ENCODE data around the gene FALEC. TPM values are rescaled to one million over a fixed set of nuclear protein-coding genes. Genes with fewer than 3 reads are reported as not detected.

FALEC gene
- total and polyA plus RNA-seq, 2 of the 8 experiments (the other 6 are each of a cell fraction or from before 2014, with no cell fraction given), result not detected

DNA sequence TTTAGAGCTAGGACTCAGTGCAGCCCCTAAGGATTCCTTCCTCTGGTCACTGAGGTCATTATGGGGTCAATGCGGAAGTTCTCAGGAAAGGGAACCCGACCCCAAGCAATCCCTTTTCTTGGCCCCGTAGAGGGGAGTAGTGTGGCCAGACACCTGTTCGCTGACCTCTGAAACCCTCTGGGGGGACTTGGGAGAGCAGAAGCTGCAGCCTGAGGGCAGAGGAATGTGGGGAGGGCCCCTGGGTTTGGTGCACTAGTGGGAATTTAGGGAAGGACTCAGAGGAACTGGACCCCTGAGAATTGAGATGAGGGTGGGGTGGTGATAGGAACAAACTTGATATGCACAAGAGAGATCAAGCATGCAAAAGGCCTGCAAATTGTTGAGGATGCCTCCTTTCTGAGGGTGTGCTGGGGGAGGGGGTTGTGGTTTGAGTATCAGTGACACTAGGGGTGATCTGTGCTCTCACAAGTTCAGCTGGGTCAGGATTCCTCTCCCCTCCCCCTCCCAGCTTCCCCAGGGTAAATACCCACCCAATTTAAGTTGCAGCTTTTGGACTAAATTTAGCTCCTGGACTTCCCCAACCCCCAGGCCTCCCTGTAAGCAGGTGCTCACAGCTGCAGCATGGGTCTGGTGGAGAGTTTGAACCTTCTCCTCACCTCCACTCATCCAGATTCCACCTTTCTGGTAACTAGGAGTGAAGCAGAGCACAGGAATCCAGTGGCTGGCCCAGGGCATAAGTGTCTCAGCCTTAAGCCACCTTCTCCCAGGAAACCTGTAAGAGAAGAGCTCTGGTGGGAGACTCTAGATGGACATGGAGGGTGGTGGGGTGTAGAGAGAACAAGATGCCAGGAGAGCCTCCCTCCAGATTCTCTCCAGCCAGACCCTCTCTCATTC is 47.1 kb downstream of the FALEC start:
- Histone ChIP-seq H3K27ac (ENCODE audit: low read depth, low read length) (peak overlapping the region; percentile 88), H4K5ac (ENCODE audit: insufficient read length, low read depth, low read length) (peak overlapping the region; percentile 73), H2BK15ac (ENCODE audit: low read length) (peak overlapping the region; percentile 63; the same call in 1 of the 2 replicates), H4K20me1 (replicated peaks in 1 of 2; ENCODE audit: control insufficient read depth in 1 of 2, insufficient read depth in 2 of 2, low read length in 2 of 2) (peaks cover 0 to 2% of the 10 kb centered on the region in 2 experiments), H2BK12ac (ENCODE audit: low read depth, low read length) (peak overlapping the region; percentile 95), H3K56ac (replicated peaks; ENCODE audit: insufficient read length, low read depth, low read length) (no peak overlapping the region), H3K9ac (replicated peaks in 1 of 4; ENCODE audit: extremely low read depth in 1 of 4, low read depth in 3 of 4, low read length in 3 of 4) (peak overlapping the region in 3 of 4 experiments; percentile 53 to 78 (median 60); a peak in 6 of 7 replicates), H3K79me2 (ENCODE audit: control insufficient read depth in 1 of 2, insufficient read depth in 2 of 2, low read length in 2 of 2) (peaks cover 5 to 48% of the 10 kb centered on the region in 2 experiments; a peak in 3 of 4 replicates), H3K23me2 (ENCODE audit: low read depth, low read length) (peaks cover 7% of the 10 kb centered on the region), H3K4ac (replicated peaks; ENCODE audit: insufficient read length, low read depth, low read length) (peak overlapping the region; percentile 41), H3K27me3 (replicated peaks in 1 of 4; ENCODE audit: control insufficient read depth in 3 of 4, extremely low read depth in 1 of 4, insufficient read depth in 3 of 4, low read length in 3 of 4) (no peaks in the 10 kb centered on the region), H4K8ac (ENCODE audit: extremely low read depth, insufficient read depth, low read length) (peak overlapping the region; percentile 77), H3K23ac (ENCODE audit: insufficient read length) (no peak overlapping the region), H3K4me2 (ENCODE audit: insufficient read depth in 1 of 2, low read depth in 2 of 2, low read length in 2 of 2) (peak overlapping the region; percentile 85 to 95), H3K4me3 (ENCODE audit: extremely low read depth in 1 of 4, insufficient read depth in 2 of 4, low read depth in 3 of 4, low read length in 4 of 4) (peak overlapping the region; percentile 42 to 79 (median 70); a peak in 7 of 8 replicates), H3K9me3 (ENCODE audit: insufficient read depth in 2 of 2, low read depth in 1 of 2, low read length in 1 of 2) (no peaks in the 10 kb centered on the region), H3K14ac (ENCODE audit: insufficient read length) (no peak overlapping the region), H4K91ac (replicated peaks; ENCODE audit: insufficient read length, low read length) (peak overlapping the region; percentile 50), H2BK20ac (ENCODE audit: low read length) (peak overlapping the region; percentile 78; the same call in 1 of the 2 replicates), H2BK120ac (replicated peaks; ENCODE audit: low read depth, low read length) (no peak overlapping the region), H3K36me3 (ENCODE audit: control insufficient read depth in 2 of 4, insufficient read depth in 4 of 4, low read length in 3 of 4) (no peaks in the 10 kb centered on the region), H3K4me1 (replicated peaks in 1 of 4; ENCODE audit: control insufficient read depth in 3 of 4, insufficient read depth in 4 of 4, low read length in 3 of 4) (peaks cover 18 to 34% (median 25%) of the 10 kb centered on the region in 4 experiments), H2AFZ (ENCODE audit: low read length) (no peak overlapping the region), H3K18ac (ENCODE audit: extremely low read depth, low read length) (peak overlapping the region; percentile 93), H3K79me1 (ENCODE audit: low read depth, low read length) (no peaks in the 10 kb centered on the region), H2AK5ac (ENCODE audit: low read depth, low read length) (no peak overlapping the region; the same call in 1 of the 2 replicates), H2BK5ac (ENCODE audit: low read depth, low read length) (peak overlapping the region; percentile 97)
- no peak for FAIRE-seq
- ChIA-PET CTCF (ENCODE audit: partially characterized antibody) (interaction anchor here (0.6 to 13.7 kb wide), 8 partner anchors 9 to 52 kb away, joined by 3 to 210 read pairs (median 15); partner anchors contain the start of gene ADAMTSL4), POLR2A (ENCODE audit: partially characterized antibody) (interaction anchor here (0.6 to 43.7 kb wide), 7 partner anchors 12 to 449 kb away, joined by 4 to 1380 read pairs (median 13); partner anchors contain the start of genes ADAMTSL4, ENSA, FALEC and MCL1)
- 5% methylated on average over 4 of the region's 4 CpGs; no CpG with 5 or more reads in 1 of the 2 experiments for WGBS, 2 experiments (ENCODE audit: extremely low coverage in 1 of 2, insufficient coverage in 1 of 2, insufficient read length in 1 of 2, insufficient replicate concordance in 2 of 2, low coverage in 1 of 2, low lambda C conversion rate in 2 of 2, missing lambda C conversion rate in 1 of 2)
- TF ChIP-seq SP2 (IDR thresholded peaks at IDR 0.05; ENCODE audit: low read length) (no peak), POLR2A (IDR thresholded peaks at IDR 0.05; ENCODE audit: control extremely low read depth in 1 of 2, low read depth in 2 of 2, low read length in 2 of 2) (0 out of 3 replicates have a peak, but pooled peaks of 1 of the 2 experiments have one; percentile 31), RXRA (IDR thresholded peaks at IDR 0.05; ENCODE audit: insufficient read depth, low read depth, low read length) (0 out of 2 replicates have a peak, but pooled peaks have one; percentile 25), POLR2AphosphoS5 (IDR thresholded peaks at IDR 0.05; ENCODE audit: low read depth, low read length) (peak; percentile 49), EP300 (IDR thresholded peaks at IDR 0.05; ENCODE audit: borderline replicate concordance in 1 of 2, low read depth in 2 of 2, low read length in 2 of 2) (peak in 1 of 2 experiments; percentile 12; a peak in 1 of 3 replicates), POU5F1 (IDR thresholded peaks at IDR 0.05; ENCODE audit: low read depth, low read length) (no peak), ASH2L (IDR thresholded peaks at IDR 0.05; ENCODE audit: low read length) (peak; percentile 53)
- TF ChIP-seq, protein P1, sequence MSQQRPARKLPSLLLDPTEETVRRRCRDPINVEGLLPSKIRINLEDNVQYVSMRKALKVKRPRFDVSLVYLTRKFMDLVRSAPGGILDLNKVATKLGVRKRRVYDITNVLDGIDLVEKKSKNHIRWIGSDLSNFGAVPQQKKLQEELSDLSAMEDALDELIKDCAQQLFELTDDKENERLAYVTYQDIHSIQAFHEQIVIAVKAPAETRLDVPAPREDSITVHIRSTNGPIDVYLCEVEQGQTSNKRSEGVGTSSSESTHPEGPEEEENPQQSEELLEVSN (IDR thresholded peaks at IDR 0.05), result no peak
- DNase-seq (ENCODE audit: low read depth in 1 of 2, low spot score in 2 of 2), result no peak
